HG02870 (cell line): Measurements from ENCODE around the gene INTU.
A peak's percentile ranks its signal among the peaks of the same experiment; 100 is the strongest.
"Not testable (repeated sequence)": the region's sequence is repeated elsewhere in the genome, so short reads cannot be mapped to it uniquely, and the experiment has no call there.

ENCODE experiments used
- ATAC-seq: cut with Tn5 transposase; IDR thresholded peaks from one replicate; pipeline ENCODE4 v1.9.1; 2021; ENCODE audit warnings: mild to moderate bottlenecking, moderate library complexity; ENCODE audit not compliant: unreplicated experiment

Gene INTU

GRCh38 chr4:127642169-127642568 is 9.4 kb downstream of the INTU start:
- ATAC-seq: no peak

- ATAC-seq: no peak
Observed at GRCh38 chr4:127643791-127644190, 11.0 kb downstream of the INTU start.

GRCh38 chr4:127648061-127648460 is 15.3 kb downstream of the INTU start:
- ATAC-seq: no peak

- ATAC-seq: not testable (repeated sequence)
Observed at GRCh38 chr4:127655590-127655989, 22.8 kb downstream of the INTU start.

- no peak for ATAC-seq
Observed at GRCh38 chr4:127656047-127656680, 23.4 kb downstream of the INTU start.

GRCh38 chr4:127660284-127660885 is 27.6 kb downstream of the INTU start:
- ATAC-seq: no peak

GRCh38 chr4:127667116-127667515 is 34.4 kb downstream of the INTU start:
- ATAC-seq: no peak

GRCh38 chr4:127667772-127668171 is 35.0 kb downstream of the INTU start:
- no peak for ATAC-seq

- ATAC-seq: no peak
Observed at GRCh38 chr4:127668770-127669169, 36.0 kb downstream of the INTU start.

- ATAC-seq: no peak
Observed at GRCh38 chr4:127669691-127670090, 36.9 kb downstream of the INTU start.

- no peak for ATAC-seq
Observed at GRCh38 chr4:127672111-127672510, 39.4 kb downstream of the INTU start.

- ATAC-seq: no peak
Observed at GRCh38 chr4:127685292-127685691, 52.5 kb downstream of the INTU start.

- ATAC-seq: no peak
Observed at GRCh38 chr4:127686658-127687057, 53.9 kb downstream of the INTU start.

- no peak for ATAC-seq
Observed at GRCh38 chr4:127687580-127687979, 54.8 kb downstream of the INTU start.

GRCh38 chr4:127698789-127699200 is 66.0 kb downstream of the INTU start:
- peak; percentile 100 for ATAC-seq

- no peak for ATAC-seq
Observed at GRCh38 chr4:127708985-127709384, 76.2 kb downstream of the INTU start.

- no peak for ATAC-seq
Observed at GRCh38 chr4:127709456-127709855, 76.7 kb downstream of the INTU start.

GRCh38 chr4:127730142-127730913 is 97.6 kb downstream of the INTU start, which contains the start of gene SLC25A31:
TSS of gene SLC25A31 (plus strand) at chr4:127730400. CDS start at chr4:127730546, 146 bp downstream.
- no peak for ATAC-seq

GRCh38 chr4:127731406-127731805 is 98.6 kb downstream of the INTU start:
- ATAC-seq: no peak

GRCh38 chr4:127732623-127733328 is 100.0 kb downstream of the INTU start:
- peak; percentile 88 for ATAC-seq

- no peak for ATAC-seq
Observed at GRCh38 chr4:127734976-127735375, 102.2 kb downstream of the INTU start.
